Bone marrow (tissue), 2 donors: ENCODE data around the gene RALB.
"Not testable (repeated sequence)": the region's sequence is repeated elsewhere in the genome, so short reads cannot be mapped to it uniquely, and the experiment has no call there.

Experiments
- DNase-seq, 2 donors: peaks; one replicate each; lab custom pipeline; 2025; lab: John Stamatoyannopoulos, UW

RALB gene

DNA sequence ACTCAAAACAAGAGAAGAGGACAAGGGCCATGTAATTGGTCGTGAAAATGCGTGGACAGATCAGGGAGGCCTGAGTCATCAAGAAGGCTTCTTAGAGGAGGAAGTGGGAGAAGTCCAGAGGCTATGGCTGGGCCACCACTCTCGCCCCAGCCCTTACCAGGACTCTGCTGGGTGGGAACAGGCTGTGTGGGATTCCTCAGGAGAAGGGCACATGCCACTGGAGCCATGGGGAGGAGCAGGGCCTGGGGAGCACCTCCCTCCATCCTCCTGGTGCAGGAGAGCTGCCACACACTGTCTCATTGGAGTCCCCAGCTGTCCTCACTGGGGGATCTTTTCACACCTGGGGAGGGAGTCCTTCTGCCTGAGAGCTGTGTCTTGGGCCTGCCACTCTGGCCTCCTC is 9.4 kb upstream of the RALB start:
- no peak for DNase-seq

- DNase-seq, result no peak
Measured at GRCh38 chr2:120243875-120244553, 8.6 kb upstream of the RALB start.

- DNase-seq, result no peak
Measured at GRCh38 chr2:120244656-120245519, 7.8 kb upstream of the RALB start.

DNA sequence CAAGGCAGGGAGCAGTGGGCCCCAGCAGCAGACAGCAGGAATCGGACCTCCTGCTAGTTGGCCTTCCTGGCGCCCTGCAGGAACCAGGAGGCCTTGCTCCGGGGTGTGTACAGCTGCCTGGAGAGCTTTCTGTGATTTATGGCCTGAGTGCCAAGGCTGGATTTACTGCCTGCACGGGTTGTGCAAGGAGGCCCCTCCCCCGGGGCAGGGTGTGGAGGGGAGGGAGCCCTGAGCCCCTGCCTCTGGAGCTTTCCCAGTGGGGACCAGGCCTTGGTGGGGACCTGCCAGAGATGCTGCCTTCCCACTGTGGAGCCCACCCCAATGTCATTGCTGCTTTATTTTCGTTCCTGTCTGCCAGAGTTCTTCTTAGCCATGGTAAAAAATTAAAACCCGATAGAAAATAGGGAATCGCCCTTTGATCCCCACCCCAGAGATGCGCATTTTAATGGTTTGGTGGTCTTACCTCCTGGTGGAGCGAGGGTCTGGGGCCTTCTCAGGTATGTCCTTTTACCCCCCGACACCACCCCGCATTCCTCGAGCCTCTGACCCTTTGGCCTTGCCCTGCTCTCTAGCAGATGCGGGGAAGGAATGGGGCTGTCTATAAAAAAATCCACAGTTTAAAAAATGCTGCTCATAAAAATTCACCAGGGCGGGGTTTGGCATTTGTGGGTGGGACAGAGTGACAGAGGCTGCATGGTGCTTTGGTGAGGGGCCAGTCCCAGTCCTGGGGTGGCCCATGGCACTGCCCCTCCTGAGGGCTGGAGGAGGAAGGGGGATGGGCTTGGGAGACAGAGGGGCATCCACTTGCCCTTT is 6.9 kb upstream of the RALB start:
- no peak for DNase-seq

DNA sequence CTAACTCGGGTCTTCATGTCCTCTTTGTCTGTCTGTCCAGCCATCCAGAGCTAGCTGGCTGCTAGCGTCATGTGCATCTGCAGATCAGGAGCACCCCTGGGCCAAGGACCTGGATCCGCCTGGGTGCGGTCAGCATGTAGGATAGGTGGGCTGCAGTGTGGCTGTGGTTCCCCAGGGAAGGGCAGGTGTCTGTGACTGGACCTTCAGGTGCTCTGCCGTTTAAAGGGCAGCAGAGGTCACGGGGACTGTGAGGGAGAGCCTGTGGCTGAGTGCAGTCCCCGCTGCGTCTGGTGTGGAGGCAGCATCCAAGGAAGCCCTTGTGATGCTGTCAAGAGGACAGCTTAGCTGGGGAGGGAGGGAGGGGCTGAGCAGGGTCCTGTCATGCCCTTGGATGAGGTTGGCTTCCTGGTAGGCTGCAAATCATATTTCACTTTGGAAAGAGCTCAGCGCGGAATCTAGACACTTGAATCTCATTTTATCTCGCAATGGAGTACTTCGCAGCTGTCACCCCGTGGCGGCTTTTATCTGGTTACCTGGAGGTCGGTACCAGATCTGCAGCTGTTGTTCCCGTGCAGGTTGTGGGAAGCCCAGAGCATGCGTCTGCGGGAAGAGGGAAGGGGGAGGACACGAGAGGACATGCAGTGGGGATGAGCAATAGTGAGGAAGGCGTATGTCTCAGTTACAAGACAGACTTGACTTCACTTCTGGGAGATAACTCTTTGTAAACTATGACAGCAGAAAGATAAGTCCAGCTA is 5.9 kb upstream of the RALB start:
- DNase-seq, result no peak

DNA sequence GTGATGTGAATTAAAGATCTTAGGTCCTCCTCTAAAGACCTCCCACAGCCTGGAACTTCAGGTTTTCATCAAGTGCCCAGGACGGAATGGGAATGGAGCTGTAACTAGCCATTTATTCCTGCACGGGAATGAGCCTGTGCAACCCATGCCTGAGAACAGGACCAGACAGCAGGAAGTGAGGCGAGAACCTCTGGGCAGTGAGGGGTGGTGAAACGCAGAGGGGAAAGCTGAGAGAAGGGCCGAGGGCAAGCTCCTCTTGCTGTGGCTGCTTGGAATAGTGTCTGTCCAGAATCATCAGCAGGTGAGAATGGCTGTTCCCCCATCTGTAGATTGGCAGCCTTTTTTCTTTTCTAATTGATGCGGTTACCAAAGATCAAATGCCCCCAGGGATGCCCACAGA is 4.8 kb upstream of the RALB start:
- DNase-seq, result no peak

DNA sequence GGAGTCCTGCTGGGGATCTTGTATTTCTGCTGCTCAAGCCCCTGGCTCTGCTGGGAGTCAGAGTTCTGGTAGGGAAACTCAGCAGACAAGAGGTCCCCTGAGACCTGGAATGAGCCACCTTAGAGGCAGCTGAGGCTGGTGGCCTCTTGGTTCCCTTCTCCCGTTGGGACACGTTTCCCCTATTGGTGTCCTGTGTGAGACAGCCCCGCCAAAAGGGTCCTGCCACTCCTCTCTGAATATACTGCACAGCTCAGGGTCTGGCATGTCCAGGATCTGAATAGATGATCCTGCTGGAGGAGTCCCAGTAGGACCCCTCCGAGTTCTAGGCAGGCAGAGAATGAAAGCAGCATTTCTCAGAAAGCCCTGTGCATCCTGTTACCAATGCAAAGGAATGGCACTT is 2.0 kb upstream of the RALB start:
- no peak for DNase-seq

GRCh38 chr2:120251078-120251477 is 1.6 kb upstream of the RALB start:
- DNase-seq, result no peak

GRCh38 chr2:120251880-120252224 is 800 bp upstream of the RALB start:
- DNase-seq, result no peak

DNA sequence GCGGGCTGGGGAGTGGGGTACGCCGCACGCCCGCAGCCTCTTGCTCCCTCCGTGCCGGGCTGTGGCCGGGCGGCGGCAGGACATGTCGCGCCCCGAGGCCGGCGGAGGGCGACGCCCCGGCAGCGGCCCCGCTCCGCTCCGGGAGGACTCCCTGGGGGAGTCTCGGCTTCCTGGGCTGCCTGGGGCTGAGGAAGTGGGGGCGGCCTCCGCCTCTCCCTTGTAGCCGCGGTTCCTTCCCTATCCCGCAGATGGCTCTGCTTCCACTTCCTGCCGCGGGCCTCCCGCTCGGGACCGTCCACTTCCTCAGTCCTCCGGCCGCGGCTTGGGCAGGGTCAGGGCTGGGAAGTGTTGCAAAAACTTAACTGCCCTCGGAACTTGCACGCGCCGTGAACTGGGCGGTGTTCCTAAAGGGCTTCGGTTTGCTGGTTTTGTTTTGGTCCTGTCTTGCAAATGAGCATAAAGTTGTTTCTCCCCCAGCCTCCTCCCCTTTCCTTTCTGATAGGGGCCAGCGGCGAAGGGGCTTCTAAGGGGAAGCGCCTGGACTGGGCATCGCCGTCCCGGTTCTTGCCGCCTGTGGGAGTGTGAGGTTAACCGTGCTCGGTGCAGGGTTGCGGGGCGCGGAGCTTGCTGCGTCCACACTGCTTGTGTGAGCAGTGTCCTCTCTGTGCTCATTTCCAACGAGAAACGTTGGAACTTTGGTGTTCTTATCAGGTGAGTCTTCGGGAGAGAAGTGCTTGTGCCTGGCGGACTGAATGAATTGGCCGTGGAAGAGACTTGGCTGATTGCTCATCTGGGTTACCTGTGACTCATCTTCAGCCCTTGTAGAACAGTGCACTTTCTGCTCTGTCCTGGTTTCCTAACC is 600 bp downstream of the RALB start:
- peak; percentile 17 to 85 for DNase-seq

- DNase-seq, result no peak
Measured at GRCh38 chr2:120254178-120254577, 1.5 kb downstream of the RALB start.

DNA sequence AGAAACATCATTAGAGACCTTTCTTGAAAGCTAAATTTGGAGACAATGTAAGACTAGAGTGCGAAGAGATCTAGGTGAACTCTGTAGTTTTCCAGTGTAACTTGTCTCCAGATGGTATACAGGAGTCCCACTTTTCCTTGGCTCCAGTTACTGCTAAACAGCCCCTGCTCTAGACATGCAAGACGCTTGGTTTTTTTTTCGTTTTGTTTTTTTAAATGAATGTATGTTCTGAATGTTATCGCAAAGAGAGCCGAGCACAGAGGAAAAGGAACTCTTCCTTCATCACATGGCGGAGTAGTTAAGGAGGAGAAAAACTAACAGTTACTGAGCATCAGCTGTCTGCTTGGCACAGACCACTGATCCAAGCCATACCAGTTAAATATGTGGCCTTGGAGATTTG is 2.4 kb downstream of the RALB start:
- DNase-seq, result no peak

DNA sequence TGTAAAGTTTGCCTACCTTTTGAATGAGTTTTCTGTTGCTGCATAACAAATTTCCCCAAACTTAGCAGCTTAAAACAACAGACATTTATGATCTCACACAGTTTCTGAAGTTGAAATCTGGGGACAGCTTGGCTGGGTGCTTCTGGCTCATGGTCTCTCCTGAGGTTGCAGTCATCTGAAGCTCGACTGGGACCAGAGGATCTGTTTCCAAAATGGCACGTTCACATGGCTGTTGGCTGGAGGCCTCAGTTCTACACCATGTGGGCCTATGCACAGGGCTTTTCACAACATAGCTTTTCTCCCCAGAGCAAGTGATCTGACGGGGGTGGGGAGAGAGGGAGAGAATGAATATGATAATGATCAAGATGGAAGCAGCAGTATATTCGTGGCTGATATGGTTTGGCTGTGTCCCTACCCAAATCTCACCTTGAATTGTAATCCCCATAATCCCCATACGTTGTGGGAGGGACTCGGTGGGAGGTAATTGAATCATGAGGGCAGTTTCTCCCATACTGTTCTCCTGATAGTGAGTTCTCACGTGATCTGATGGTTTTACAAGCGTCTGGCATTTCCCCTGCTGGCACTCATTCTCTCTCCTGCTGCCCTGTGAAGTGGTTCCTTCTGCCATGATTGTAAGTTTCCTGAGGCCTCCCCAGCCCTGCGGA is 3.5 kb downstream of the RALB start:
- no peak for DNase-seq

DNA sequence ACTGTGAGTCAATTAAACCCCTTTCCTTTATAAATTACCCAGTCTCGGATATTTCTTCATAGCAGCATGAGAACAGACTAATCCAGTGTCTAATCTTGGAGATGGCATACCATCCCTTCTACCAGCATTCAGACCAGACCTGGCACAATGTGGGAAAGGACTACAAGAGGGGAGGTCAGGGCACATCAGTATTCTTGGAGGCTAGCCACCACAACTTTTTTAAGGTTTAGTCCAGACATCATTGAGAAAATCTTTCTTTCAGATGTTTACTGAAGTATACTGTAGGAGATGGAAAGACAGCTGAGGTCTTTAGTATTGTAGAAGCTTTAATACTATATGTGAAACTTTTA is 4.0 kb downstream of the RALB start:
- DNase-seq, result no peak

DNA sequence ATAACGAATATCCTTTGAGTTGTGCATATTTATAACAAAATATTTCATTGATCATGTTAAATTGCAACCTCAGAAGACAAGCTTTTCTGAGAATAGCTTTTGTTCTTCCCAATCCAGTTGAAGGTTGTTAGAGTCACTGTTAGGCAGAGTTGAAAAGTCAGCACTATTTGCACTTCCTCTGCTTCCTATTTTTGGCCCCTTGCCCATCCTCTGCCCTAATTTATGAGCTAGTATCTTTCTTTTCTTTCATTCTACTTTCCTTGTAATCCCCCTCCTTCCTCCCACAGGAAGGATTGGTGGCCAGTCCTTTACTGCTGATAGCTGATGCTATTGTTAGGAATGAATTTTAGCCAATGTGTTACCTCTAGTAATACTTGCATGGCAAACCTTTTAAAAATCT is 4.9 kb downstream of the RALB start:
- DNase-seq, result peak in 1 of 2 donors; percentile 53

- no peak for DNase-seq
Measured at GRCh38 chr2:120258196-120258595, 5.5 kb downstream of the RALB start.

- not testable (repeated sequence) for DNase-seq
Measured at GRCh38 chr2:120259939-120260338, 7.3 kb downstream of the RALB start.

DNA sequence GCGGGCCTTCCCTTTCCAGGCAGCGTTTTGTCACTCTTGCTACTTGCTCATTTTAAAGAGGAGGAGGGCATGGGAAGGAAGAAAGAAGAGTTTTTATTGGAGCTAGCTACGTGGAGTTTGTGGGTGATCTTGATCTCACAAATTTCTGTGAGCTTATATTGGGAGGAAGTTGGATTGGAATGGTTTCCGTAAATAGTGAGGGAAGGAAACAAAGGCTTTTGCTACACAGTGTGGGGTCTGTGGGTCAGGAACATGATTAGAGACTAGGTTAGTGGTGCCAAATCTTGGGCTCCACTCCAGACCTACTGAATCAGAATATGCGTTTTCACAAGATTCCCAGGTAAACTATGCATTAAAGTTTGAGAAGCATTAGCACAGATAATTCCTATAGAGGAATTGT is 8.1 kb downstream of the RALB start:
- DNase-seq, result no peak

DNA sequence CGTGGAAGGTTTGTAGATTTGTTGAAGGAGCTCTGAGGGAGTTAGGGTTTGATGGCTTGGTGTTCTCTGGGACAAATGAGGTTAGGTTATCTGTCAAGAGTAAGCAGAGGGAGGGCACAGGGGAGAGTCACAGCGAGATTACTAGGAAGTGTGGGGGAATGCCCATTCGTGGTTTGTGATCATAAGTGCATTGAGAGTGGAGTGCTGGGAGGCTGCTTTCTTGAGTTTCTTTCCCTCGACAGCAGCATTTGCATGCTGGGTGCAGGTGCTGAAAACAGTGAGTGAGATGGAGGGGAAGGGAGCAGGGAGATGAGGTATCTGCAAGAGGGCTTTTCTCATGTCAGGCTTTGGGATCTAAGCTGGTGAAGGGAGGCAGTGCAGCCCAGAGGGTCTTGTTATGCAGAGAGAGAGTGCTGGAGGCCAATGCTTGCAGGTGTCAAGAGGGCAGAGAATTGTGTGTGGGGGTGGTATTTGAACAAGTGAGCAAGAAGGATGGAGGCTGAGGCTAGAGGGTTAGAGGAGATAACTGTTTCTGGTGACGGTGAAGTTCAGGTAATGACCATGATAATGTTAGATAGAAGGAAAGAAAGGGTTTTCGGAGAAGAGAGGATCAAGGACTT is 8.8 kb downstream of the RALB start:
- DNase-seq, result no peak

DNA sequence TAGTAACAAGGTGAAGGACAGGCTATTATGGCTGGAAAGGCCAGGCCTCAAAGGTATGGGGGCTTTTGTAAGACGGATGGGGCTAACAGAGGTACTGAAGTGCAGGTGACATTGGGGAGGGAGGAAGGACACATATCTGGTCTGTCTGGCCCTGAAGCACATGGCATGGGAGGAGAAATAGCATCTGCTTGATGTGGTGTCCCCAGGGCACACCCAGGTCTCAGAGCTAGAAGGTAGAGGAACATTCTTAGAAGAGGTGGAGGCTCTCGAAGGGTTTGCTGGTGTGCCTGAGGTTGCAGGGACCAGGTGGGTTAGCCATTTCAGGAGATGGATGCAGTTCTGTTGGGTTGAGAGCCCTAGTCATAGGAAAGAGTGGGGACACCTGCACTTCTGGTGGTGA is 9.5 kb downstream of the RALB start:
- no peak for DNase-seq
